Lower leg skin (tissue), 4 donors: ENCODE measurements around the gene AGTR1. TPM values are rescaled to one million over a fixed set of nuclear protein-coding genes. Genes with fewer than 3 reads are reported as not detected.

Source experiments
- DNase-seq, 2 donors: peaks; one replicate each; pipeline ENCODE4 v3.0.0-alpha.2; 2019; ENCODE audit warnings: low spot score in 2 of 2
- H3K4me3 ChIP-seq: fragments of 200-600 bp; sonication (generic); 2 replicates; pipeline ENCODE4 v1.5.1; 2017; ENCODE audit warnings: mild to moderate bottlenecking, low read depth; ENCODE audit not compliant: poor library complexity, severe bottlenecking
- POLR2A ChIP-seq, 2 donors: fragments of 450-650 bp; IDR thresholded peaks; one replicate each; pipeline ENCODE4 v1.6.1; 2016 to 2017; ENCODE audit warnings: antibody characterized with exemption in 2 of 2, mild to moderate bottlenecking in 1 of 2, moderate library complexity in 1 of 2
- WGBS, 2 donors: methylation state at CpG; one replicate each; pipeline ENCODE4 v1.1.5; 2018; 5-methylcytosine and 5-hydroxymethylcytosine counted together
- intact Hi-C: fragments of 100-400 bp; cut with DNase I; formaldehyde crosslinking; loops from one replicate; pipeline ENCODE4 v1.15.0; 2023; ENCODE audit warnings: low total_unique reads
- total RNA-seq, 4 donors: library from RNA; depleted of rRNA; stranded (reverse); fragments of >200 nt; gene quantifications; one replicate each; pipeline ENCODE4 v1.1.0, GENCODE V29; 2016
- TF ChIP-seq, protein P1 (sequence below), 3 donors: fragments of 450-650 bp; IDR thresholded peaks; one replicate each; pipeline ENCODE4 v1.5.1; 2016; ENCODE audit warnings: antibody characterized with exemption in 3 of 3, mild to moderate bottlenecking in 3 of 3, moderate library complexity in 2 of 3

AGTR1 gene
- total RNA-seq, 4 donors from 2014 or later: 17.6 to 28.0 (median 19.6) TPM

DNA sequence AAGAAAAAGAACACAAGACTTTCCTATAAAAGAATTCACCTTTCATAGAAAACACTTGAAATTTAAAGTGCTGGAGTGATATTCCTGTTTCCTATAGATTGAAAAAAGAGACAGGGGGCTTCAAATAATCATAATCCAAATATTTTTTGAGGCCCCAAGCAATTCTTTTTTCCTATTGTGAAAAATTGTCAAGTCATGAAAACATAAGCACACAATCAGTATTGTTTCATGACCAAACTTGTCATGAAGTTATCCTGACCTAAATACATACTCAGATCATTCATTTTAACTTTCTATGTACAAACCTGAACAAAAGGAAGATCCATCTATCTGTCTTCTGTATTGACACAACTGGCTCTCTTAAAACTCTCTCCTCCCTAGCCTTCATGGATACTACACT, 57.9 kb downstream of the AGTR1 start:
- no peak overlapping the region for H3K4me3 ChIP-seq
- TF ChIP-seq POLR2A (IDR thresholded peaks at IDR 0.05): no peak
- TF ChIP-seq, protein P1, sequence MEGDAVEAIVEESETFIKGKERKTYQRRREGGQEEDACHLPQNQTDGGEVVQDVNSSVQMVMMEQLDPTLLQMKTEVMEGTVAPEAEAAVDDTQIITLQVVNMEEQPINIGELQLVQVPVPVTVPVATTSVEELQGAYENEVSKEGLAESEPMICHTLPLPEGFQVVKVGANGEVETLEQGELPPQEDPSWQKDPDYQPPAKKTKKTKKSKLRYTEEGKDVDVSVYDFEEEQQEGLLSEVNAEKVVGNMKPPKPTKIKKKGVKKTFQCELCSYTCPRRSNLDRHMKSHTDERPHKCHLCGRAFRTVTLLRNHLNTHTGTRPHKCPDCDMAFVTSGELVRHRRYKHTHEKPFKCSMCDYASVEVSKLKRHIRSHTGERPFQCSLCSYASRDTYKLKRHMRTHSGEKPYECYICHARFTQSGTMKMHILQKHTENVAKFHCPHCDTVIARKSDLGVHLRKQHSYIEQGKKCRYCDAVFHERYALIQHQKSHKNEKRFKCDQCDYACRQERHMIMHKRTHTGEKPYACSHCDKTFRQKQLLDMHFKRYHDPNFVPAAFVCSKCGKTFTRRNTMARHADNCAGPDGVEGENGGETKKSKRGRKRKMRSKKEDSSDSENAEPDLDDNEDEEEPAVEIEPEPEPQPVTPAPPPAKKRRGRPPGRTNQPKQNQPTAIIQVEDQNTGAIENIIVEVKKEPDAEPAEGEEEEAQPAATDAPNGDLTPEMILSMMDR (IDR thresholded peaks at IDR 0.05): no peak
- no peak for DNase-seq
- intact Hi-C loops: no loop called here

DNA sequence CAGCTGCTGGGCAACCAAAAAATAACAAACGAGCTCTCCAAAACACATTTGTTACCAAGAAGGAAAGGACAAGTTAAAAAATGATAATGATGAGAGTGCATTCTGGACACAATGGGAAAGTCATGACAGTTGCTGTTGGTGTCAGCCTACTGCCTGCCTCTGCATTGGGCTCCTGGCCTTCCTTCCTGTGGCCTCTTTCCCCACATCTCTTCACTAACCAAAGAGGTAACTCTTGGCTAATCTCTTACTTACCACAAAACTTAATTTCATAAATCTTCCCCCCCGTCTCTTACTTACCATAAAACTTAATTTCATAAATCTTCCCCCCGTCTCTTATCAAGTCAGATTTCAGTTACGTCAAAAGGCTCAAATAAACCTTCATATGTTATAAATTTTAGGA, 58.6 kb downstream of the AGTR1 start:
- no peak for TF ChIP-seq POLR2A (IDR thresholded peaks at IDR 0.05)
- TF ChIP-seq, protein P1 (IDR thresholded peaks at IDR 0.05): no peak
- no peak for DNase-seq
- WGBS, 2 donors: 80 to 83% methylated on average over 4 of the region's 4 CpGs
- intact Hi-C loops: no loop called here
- no peak overlapping the region for H3K4me3 ChIP-seq

DNA sequence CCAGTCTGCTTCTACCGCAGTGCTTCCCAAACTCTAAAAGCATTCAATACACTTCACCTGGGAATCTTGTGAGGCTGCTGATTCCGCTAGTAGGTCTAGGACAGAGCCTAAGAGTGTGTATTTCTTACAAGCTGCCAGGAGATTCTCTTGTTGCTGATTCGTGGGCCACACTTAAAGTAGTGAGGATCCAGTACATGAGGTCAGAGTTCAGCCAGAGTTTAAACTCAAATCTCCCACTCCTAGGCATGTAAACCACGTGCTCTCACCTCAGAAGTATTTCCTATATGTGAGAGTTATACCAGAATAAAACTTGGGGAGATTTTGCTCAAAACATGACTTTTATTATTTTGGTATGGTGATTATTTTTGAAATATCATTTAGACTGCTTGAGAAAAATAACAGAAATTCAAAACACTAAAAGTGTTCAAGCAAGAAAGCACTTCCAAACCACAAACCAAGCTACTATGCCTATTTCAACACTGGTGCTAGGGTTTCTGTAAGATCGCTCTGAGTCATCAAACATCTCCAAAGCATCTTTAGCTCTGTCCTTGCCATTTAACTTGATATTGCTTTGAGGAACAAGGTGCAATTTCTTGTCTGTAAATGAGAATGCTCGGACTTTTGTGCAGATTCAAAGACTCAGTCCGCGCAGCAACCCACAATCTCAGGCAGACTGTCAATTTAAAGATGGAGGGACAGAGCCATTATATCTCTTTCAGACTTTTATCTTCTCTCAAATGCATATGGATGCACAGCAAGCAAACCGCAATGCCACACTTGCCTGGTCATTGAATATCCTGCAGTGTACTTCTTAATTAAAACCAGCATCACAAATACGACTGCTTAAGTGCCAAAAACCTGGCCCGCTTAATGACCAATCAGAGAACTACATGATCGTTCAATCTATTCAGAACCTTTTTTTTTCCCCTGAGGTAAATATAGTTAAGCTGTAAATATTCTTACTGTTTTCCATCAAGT, 59.8 kb downstream of the AGTR1 start:
- intact Hi-C loops: no loop called here
- no peak overlapping the region for H3K4me3 ChIP-seq
- no peak for TF ChIP-seq POLR2A (IDR thresholded peaks at IDR 0.05)
- TF ChIP-seq, protein P1 (IDR thresholded peaks at IDR 0.05): no peak
- WGBS, 2 donors: 53 to 63% methylated on average over 12 of the region's 12 CpGs
- DNase-seq: no peak

DNA sequence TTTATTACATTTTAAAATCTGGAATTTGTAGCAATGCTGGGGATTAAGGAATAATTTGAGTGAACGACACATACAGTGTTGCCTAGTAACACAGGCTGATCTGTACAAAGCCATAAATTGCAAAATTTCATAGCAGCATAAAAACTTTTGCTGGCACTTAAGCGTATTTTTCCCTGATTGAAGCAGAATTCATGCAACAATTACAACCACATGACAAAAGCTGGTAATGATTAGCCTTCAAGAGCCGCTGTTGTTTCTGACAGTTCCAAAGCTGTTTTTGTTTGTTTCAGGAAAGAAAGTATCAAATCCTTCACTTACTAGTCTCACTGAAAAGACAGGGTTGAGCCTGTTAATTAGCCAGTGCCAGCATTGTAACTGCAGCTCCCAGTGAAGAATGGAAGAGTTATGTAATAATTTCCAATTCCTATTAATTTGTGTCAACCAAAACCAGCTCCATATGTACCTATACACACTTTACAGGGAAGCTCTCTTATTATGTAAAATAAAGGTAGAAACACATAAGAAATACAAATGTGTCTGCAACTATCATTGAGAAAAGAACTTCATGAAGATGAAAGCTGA, 60.7 kb downstream of the AGTR1 start:
- WGBS, 2 donors: 15 to 26% methylated on average over 3 of the region's 3 CpGs
- intact Hi-C loops: no loop called here
- no peak for TF ChIP-seq POLR2A (IDR thresholded peaks at IDR 0.05)

DNA sequence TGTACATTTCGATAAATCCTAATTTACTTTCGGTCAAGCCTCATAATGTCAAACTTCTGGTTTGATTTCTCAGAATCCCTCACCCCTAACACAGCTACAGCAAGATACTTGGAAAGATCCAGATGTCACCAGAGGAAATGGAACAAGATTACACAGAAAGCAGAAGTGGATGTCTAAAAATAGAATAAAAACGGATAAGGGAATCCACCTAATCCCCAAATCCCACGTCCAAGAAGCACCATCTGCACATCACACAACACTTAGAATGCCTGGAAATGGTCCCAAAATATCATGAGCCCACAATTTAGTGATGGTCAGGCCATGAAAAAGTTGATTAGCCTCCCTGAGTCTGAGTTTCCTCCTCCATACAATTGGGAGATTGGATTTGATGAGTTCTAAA, 61.7 kb downstream of the AGTR1 start:
- intact Hi-C loops: no loop called here
- no peak overlapping the region for H3K4me3 ChIP-seq
- whole genome bisulfite sequencing, 2 donors: 45 to 46% methylated on average over 4 of the region's 4 CpGs
- TF ChIP-seq, protein P1 (IDR thresholded peaks at IDR 0.05): no peak
- no peak for TF ChIP-seq POLR2A (IDR thresholded peaks at IDR 0.05)
- no peak for DNase-seq

More for the DNA sequence above, 60.7 kb downstream of the AGTR1 start:
- no peak overlapping the region for H3K4me3 ChIP-seq
- DNase-seq: no peak

DNA sequence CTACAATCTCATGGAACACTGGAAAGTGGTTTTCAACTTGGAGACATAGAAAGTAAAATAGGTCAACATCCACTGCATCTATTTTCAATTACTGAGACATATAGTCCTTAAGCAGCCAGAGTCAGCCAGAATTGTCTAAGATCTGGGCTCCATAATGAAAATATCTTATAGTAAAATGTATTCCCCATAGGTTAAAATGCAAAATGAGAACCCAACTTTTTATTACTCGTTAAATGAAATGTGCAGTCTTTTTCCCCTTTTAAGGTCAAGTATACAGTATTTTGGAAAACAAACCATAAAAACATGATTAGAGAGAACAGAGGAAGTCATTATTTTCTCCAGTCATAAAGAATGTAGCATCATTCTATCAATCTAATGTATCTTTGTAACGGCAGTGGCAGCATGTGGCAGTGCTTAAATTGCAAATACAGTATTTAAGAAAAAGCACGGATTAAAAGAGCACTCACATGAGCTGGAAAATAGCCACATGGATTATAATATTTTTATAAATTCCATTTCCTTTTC, 65.5 kb downstream of the AGTR1 start:
- WGBS, 2 donors: 74% methylated on average over 3 of the region's 3 CpGs
- TF ChIP-seq, protein P1 (IDR thresholded peaks at IDR 0.05): no peak
- TF ChIP-seq POLR2A (IDR thresholded peaks at IDR 0.05): no peak
- no peak for DNase-seq

More for the DNA sequence above, 65.5 kb downstream of the AGTR1 start:
- H3K4me3 ChIP-seq: no peak overlapping the region
- intact Hi-C loops: no loop called here
